GM19043 (cell line): ENCODE results near the gene PIH1D1.

ENCODE experiments used
- ATAC-seq: cut with Tn5 transposase; IDR thresholded peaks from one replicate; pipeline ENCODE4 v1.9.1; 2021; ENCODE audit warnings: low read depth; ENCODE audit not compliant: unreplicated experiment

Gene PIH1D1

DNA sequence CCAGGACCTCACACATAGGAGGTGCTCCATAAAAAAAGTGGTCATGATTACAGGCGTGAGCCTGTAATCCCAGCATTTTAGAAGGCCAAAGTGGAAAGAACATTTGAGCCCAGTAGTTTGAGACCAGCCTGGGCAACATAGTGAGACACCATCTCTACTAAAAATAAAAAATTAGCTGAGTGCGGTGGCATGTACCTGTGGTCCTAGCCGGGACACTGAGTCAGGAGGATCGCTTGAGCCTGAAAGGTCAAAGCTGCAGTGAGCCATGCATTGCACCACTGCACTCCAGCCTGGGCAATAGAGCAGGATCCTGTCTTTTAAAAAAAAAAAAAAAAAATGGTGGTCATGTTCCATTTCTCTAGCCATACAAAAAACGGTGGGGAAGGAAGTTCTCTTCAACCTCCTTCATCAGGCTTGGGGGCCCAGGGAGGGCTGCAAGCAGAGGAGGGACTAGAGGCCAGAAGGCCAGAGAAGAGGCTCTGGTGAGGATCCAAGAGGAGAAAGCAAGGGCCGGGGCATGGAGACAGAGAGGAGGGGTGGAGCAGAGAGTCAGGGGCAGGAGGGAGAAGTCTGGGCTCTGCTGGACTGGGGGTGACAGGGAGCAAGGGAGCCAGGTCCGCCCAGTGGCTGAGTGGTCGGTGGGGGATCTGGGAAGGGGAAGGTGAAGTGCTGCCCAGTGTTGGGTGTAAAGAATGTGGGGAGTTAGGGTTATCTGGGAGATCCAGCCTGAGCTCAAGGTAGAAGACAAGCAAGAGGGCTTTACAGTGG lies 54.7 kb downstream of the PIH1D1 start:
- ATAC-seq, result no peak
